Measurements from ENCODE around the gene SPN. TPM values are rescaled to one million over a fixed set of nuclear protein-coding genes. Genes with fewer than 3 reads are reported as not detected.
"Not testable (repeated sequence)": the region's sequence is repeated elsewhere in the genome, so short reads cannot be mapped to it uniquely, and the experiment has no call there.

The SPN gene
- total RNA-seq, 1 experiment from 2014 or later = 0.47 TPM

DNA sequence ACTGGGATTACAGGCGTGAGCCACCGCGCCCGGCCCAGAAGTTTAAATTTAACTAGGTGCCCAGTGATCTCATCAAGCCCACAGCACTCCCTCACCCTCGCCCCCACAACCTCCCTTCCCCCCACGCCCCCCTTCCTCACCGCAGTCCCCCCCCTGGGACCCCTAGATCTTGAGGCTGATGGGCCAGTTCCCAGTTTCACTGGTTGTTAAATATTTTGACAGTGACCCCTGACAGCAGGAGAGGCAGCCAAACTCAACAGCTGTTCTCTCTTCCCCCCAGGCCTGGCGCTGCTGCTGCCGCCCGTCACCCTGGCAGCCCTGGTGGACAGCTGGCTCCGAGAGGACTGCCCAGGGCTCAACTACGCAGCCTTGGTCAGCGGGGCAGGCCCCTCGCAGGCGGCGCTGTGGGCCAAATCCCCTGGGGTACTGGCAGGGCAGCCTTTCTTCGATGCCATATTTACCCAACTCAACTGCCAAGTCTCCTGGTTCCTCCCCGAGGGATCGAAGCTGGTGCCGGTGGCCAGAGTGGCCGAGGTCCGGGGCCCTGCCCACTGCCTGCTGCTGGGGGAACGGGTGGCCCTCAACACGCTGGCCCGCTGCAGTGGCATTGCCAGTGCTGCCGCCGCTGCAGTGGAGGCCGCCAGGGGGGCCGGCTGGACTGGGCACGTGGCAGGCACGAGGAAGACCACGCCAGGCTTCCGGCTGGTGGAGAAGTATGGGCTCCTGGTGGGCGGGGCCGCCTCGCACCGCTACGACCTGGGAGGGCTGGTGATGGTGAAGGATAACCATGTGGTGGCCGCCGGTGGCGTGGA lies 31.5 kb downstream of the SPN start (continued):
- no peak for TF ChIP-seq JUND (IDR thresholded peaks at IDR 0.05)
- TF ChIP-seq ELF1 (IDR thresholded peaks at IDR 0.05; ENCODE audit: borderline replicate concordance, low read depth) = no peak
- no peak for TF ChIP-seq RAD21 (IDR thresholded peaks at IDR 0.05; ENCODE audit: low read depth)

DNA sequence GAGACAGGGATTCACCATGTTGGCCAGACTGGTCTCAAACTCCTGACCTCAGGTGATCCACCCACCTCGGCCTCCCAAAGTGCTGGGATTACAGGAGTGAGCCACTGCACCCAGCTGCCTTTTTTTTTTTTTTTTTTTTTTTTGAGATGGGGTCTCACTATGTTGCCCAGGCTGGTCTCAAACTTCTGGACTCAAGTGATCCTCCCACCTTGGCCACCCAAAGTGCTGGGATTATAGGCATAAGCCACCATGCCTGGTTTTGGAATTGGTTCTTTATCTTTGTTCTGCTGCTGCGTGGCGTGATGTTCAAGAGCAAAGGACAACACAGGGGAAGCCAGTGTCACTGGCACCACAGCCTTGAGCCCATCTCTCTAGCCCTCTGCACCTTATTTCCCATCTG lies 32.6 kb downstream of the SPN start:
- ATAC-seq; H3K27me3 ChIP-seq (ENCODE audit: insufficient read depth, low read length); H3K9ac ChIP-seq (ENCODE audit: low read length); H2AFZ ChIP-seq (ENCODE audit: low read depth, low read length, poor library complexity, severe bottlenecking); intact Hi-C loops (cut with micrococcal nuclease); RAD21 ChIA-PET (ENCODE audit: low non-redundant PET in 1 of 2, low total read pairs in 2 of 2, uncharacterized antibody in 2 of 2, unreplicated experiment in 2 of 2); BruUV-seq (replicated peaks); H3K4me2 ChIP-seq (ENCODE audit: low read length); H3K9me2 ChIP-seq (ENCODE audit: insufficient read depth); POLR2A ChIA-PET; H3K9me3 ChIP-seq (ENCODE audit: control insufficient read depth in 1 of 2, insufficient read depth in 1 of 2, low read depth in 1 of 2, low read length in 2 of 2); H4K20me1 ChIP-seq (ENCODE audit: insufficient read depth); H3K36me3 ChIP-seq (ENCODE audit: control insufficient read depth in 1 of 2, insufficient read depth in 2 of 2, low read length in 2 of 2); H3K4me3 ChIP-seq (replicated peaks in 1 of 2; ENCODE audit: low read depth in 1 of 2, low read length in 2 of 2); DNase-seq (ENCODE audit: low read depth, low spot score); H3K79me2 ChIP-seq (ENCODE audit: insufficient read depth, low read length); H3K27ac ChIP-seq (ENCODE audit: low read depth, low read length): not testable (repeated sequence)
- CTCF ChIA-PET = interaction anchor here (0.7 kb wide), 1 partner anchor 341 kb away, joined by 4 read pairs; no protein-coding TSS in a partner anchor
- peaks cover 0 to 13% of the 10 kb centered on the region in 2 experiments; a peak in 3 of 4 replicates for H3K4me1 ChIP-seq (ENCODE audit: control insufficient read depth in 1 of 2, insufficient read depth in 2 of 2, low read length in 2 of 2)

DNA sequence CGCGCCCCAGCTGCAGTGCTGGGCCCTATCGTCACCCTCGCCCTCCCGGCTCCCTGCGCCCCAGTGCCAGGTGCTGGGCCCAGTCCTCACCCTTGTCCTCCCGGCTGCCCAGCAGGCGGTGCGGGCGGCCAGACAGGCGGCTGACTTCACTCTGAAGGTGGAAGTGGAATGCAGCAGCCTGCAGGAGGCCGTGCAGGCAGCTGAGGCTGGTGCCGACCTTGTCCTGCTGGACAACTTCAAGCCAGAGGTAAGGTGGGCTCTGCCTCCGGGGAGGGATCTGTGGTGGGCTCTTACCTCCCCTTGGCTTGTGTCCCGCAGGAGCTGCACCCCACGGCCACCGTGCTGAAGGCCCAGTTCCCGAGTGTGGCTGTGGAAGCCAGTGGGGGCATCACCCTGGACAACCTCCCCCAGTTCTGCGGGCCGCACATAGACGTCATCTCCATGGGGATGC lies 33.9 kb downstream of the SPN start:
- H3K27ac ChIP-seq (ENCODE audit: low read depth, low read length) = no peak overlapping the region
- ATAC-seq (no peak), DNase-seq (ENCODE audit: low read depth, low spot score) (no peak)
- no peaks in the 10 kb centered on the region for H4K20me1 ChIP-seq (ENCODE audit: insufficient read depth)
- RAD21 ChIA-PET (ENCODE audit: low non-redundant PET in 1 of 2, low total read pairs in 2 of 2, uncharacterized antibody in 2 of 2, unreplicated experiment in 2 of 2) = no interaction called here
- H3K9ac ChIP-seq (ENCODE audit: low read length) = no peak overlapping the region
- TF ChIP-seq, protein P1, sequence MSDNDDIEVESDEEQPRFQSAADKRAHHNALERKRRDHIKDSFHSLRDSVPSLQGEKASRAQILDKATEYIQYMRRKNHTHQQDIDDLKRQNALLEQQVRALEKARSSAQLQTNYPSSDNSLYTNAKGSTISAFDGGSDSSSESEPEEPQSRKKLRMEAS (IDR thresholded peaks at IDR 0.05) = no peak
- TF ChIP-seq FOSL1 (IDR thresholded peaks at IDR 0.05; ENCODE audit: low read depth) (no peak), POLR2AphosphoS5 (IDR thresholded peaks at IDR 0.05; ENCODE audit: low read depth, low read length) (no peak), JUND (IDR thresholded peaks at IDR 0.05) (no peak), ZFX (IDR thresholded peaks at IDR 0.05) (no peak), POLR2A (IDR thresholded peaks at IDR 0.05; ENCODE audit: borderline replicate concordance, extremely low read depth, insufficient read depth, insufficient read length) (no peak), ELF1 (IDR thresholded peaks at IDR 0.05; ENCODE audit: borderline replicate concordance, low read depth) (no peak), ZNF274 (IDR thresholded peaks at IDR 0.05; ENCODE audit: low read depth, low read length) (no peak), SIN3A (IDR thresholded peaks at IDR 0.05; ENCODE audit: low read depth) (no peak), SRF (IDR thresholded peaks at IDR 0.05; ENCODE audit: low read depth) (no peak), RAD21 (IDR thresholded peaks at IDR 0.05; ENCODE audit: low read depth) (no peak), EZH2 (IDR thresholded peaks at IDR 0.05) (no peak), EZH2phosphoT487 (IDR thresholded peaks at IDR 0.05; ENCODE audit: borderline replicate concordance) (no peak)
- TF ChIP-seq, protein P2, sequence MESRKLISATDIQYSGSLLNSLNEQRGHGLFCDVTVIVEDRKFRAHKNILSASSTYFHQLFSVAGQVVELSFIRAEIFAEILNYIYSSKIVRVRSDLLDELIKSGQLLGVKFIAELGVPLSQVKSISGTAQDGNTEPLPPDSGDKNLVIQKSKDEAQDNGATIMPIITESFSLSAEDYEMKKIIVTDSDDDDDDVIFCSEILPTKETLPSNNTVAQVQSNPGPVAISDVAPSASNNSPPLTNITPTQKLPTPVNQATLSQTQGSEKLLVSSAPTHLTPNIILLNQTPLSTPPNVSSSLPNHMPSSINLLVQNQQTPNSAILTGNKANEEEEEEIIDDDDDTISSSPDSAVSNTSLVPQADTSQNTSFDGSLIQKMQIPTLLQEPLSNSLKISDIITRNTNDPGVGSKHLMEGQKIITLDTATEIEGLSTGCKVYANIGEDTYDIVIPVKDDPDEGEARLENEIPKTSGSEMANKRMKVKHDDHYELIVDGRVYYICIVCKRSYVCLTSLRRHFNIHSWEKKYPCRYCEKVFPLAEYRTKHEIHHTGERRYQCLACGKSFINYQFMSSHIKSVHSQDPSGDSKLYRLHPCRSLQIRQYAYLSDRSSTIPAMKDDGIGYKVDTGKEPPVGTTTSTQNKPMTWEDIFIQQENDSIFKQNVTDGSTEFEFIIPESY (IDR thresholded peaks at IDR 0.05; ENCODE audit: extremely low read depth, insufficient replicate concordance, low read length) = no peak
- TF ChIP-seq, protein P3, sequence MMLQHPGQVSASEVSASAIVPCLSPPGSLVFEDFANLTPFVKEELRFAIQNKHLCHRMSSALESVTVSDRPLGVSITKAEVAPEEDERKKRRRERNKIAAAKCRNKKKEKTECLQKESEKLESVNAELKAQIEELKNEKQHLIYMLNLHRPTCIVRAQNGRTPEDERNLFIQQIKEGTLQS (IDR thresholded peaks at IDR 0.05) = no peak
- intact Hi-C loops (cut with micrococcal nuclease) = no loop called here
- no peaks in the 10 kb centered on the region for H3K79me2 ChIP-seq (ENCODE audit: insufficient read depth, low read length)
- H3K4me1 ChIP-seq (ENCODE audit: control insufficient read depth in 1 of 2, insufficient read depth in 2 of 2, low read length in 2 of 2) = peaks cover 2 to 18% of the 10 kb centered on the region in 2 experiments; a peak in 3 of 4 replicates
- H3K4me3 ChIP-seq (replicated peaks in 1 of 2; ENCODE audit: low read depth in 1 of 2, low read length in 2 of 2) = no peak overlapping the region
- no TSS peak for BruUV-seq (replicated peaks)
- H3K27me3 ChIP-seq (ENCODE audit: insufficient read depth, low read length) = no peaks in the 10 kb centered on the region
- no peak overlapping the region for H3K4me2 ChIP-seq (ENCODE audit: low read length)
- no peaks in the 10 kb centered on the region for H3K9me2 ChIP-seq (ENCODE audit: insufficient read depth)
- H3K36me3 ChIP-seq (ENCODE audit: control insufficient read depth in 1 of 2, insufficient read depth in 2 of 2, low read length in 2 of 2) = no peaks in the 10 kb centered on the region
- POLR2A ChIA-PET = no interaction called here
- no peak overlapping the region for H2AFZ ChIP-seq (ENCODE audit: low read depth, low read length, poor library complexity, severe bottlenecking)
- CTCF ChIA-PET = no interaction called here
- H3K9me3 ChIP-seq (ENCODE audit: control insufficient read depth in 1 of 2, insufficient read depth in 1 of 2, low read depth in 1 of 2, low read length in 2 of 2) = no peaks in the 10 kb centered on the region
